Transverse colon (tissue), 4 donors: ENCODE measurements around the gene SEBOX.

Experiments
- CTCF ChIP-seq, 5 experiments: fragments of 200-600 bp in 3 of 5; fragments of 450-650 bp in 2 of 5; sonication (generic) in 3 of 5; IDR thresholded peaks; 1 replicate in 2 of 5; 2 replicates in 3 of 5; pipeline ENCODE4 v1.5.1; 2016 to 2017; ENCODE audit warnings: antibody characterized with exemption in 5 of 5, inconsistent platforms in 3 of 5, mild to moderate bottlenecking in 2 of 5, moderate library complexity in 1 of 5
- EP300 ChIP-seq: sonication (generic); formaldehyde crosslinking; IDR thresholded peaks from one replicate; pipeline ENCODE4 v1.6.1; 2017; ENCODE audit warnings: antibody characterized with exemption, low read depth
- POLR2A ChIP-seq: fragments of 450-650 bp; IDR thresholded peaks from one replicate; pipeline ENCODE4 v1.6.1; 2016; ENCODE audit warnings: antibody characterized with exemption, mild to moderate bottlenecking, moderate library complexity
- POLR2AphosphoS5 ChIP-seq, 3 donors: sonication (generic); formaldehyde crosslinking; IDR thresholded peaks; one replicate each; pipeline ENCODE4 v1.6.1; 2016; ENCODE audit warnings: antibody characterized with exemption in 3 of 3

GRCh38 chr17:28347261-28347891 is 17.6 kb downstream of the SEBOX start:
- TF ChIP-seq POLR2AphosphoS5 (IDR thresholded peaks at IDR 0.05) (no peak), CTCF (IDR thresholded peaks at IDR 0.05) (no peak), POLR2A (no peak), EP300 (no peak)
